Small intestine (tissue), 7 donors: Measurements from ENCODE around the gene SOX8. TPM values are rescaled to one million over a fixed set of nuclear protein-coding genes. Genes with fewer than 3 reads are reported as not detected.

Experiments used
- DNase-seq, 2 donors: peaks; one replicate each; pipeline versions ENCODE4 v3.0.0 to v3.0.0-alpha.2; 2013
- FAIRE-seq: peaks from 2 replicates; lab custom pipeline; 2012; peaks lifted over from hg19 to GRCh38; lab: Jason Lieb, UNC
- H3K27ac ChIP-seq, 3 donors: one replicate each; pipeline ENCODE4 v1.5.1; 2013; ENCODE audit warnings: low read length in 2 of 3, mild to moderate bottlenecking in 2 of 3, control low read depth in 1 of 3, inconsistent platforms in 1 of 3, low read depth in 1 of 3, moderate library complexity in 1 of 3
- H3K27me3 ChIP-seq, 3 donors: one replicate each; pipeline ENCODE4 v1.6.1; 2013; ENCODE audit warnings: low read length in 3 of 3, inconsistent platforms in 1 of 3; ENCODE audit not compliant: control insufficient read depth in 3 of 3, insufficient read depth in 3 of 3
- H3K36me3 ChIP-seq, 3 donors: one replicate each; pipeline ENCODE4 v1.6.1; 2013; ENCODE audit warnings: low read length in 3 of 3, inconsistent platforms in 1 of 3, low read depth in 1 of 3, mild to moderate bottlenecking in 1 of 3, moderate library complexity in 1 of 3; ENCODE audit not compliant: control insufficient read depth in 3 of 3, insufficient read depth in 2 of 3
- H3K4me1 ChIP-seq, 3 donors: one replicate each; pipeline ENCODE4 v1.6.1; 2013; ENCODE audit warnings: low read length in 2 of 3, inconsistent platforms in 1 of 3, low read depth in 1 of 3, mild to moderate bottlenecking in 1 of 3, moderate library complexity in 1 of 3; ENCODE audit not compliant: control insufficient read depth in 3 of 3, insufficient read depth in 2 of 3
- H3K4me3 ChIP-seq, 3 donors: one replicate each; pipeline ENCODE4 v1.5.1; 2013; ENCODE audit warnings: low read length in 3 of 3, control low read depth in 1 of 3, inconsistent platforms in 1 of 3, low read depth in 1 of 3, mild to moderate bottlenecking in 1 of 3, moderate library complexity in 1 of 3
- H3K9me3 ChIP-seq, 2 donors: one replicate each; pipeline ENCODE4 v1.6.1; 2013; ENCODE audit warnings: low read depth in 1 of 2, low read length in 1 of 2; ENCODE audit not compliant: control insufficient read depth in 2 of 2, insufficient read depth in 1 of 2
- WGBS, 3 donors: extraction: QIAGEN DNeasy Blood & Tissue Kit; methylation state at CpG; one replicate each; pipeline ENCODE4 v1.1.7; 2013; 5-methylcytosine and 5-hydroxymethylcytosine counted together
- polyA plus RNA-seq, 4 donors: library from polyadenylated mRNA; stranded (reverse) in 3 of 4; unstranded in 1 of 4; fragments of 200-250 nt in 3 of 4; fragments of 120-200 nt in 1 of 4; gene quantifications; one replicate each; pipeline versions ENCODE4 v1.2.1 to v1.2.3, GENCODE V29; 2013
- donor health status: healthy with polysubstance abuse.
- donor health status: control.
- donor health status: control.
- donor health status: Bipolar disorder and iron deficiency.
- donor health status: healthy.

SOX8 gene
- polyA plus RNA-seq, 4 donors: 0.27 to 2.1 (median 1.0) TPM; not detected in 1

- peak overlapping the region in 1 of 3 donors; percentile 9 for H3K4me3 ChIP-seq
- DNase-seq: peak; percentile 16
- no peaks in the 10 kb centered on the region for H3K36me3 ChIP-seq
- 9 to 30% (median 16%) methylated on average over 36 to 39 of the region's 39 CpGs for WGBS, 3 donors
- H3K9me3 ChIP-seq: peaks cover 0 to 23% of the 10 kb centered on the region in 2 donors
- no peaks in the 10 kb centered on the region for H3K4me1 ChIP-seq
- FAIRE-seq: no peak
- H3K27me3 ChIP-seq: peaks cover 3 to 17% (median 5%) of the 10 kb centered on the region in 3 donors
- H3K27ac ChIP-seq: no peak overlapping the region
Measured at GRCh38 chr16:997440-998051, 16.0 kb downstream of the SOX8 start.

- Histone ChIP-seq H3K36me3 (no peaks in the 10 kb centered on the region), H3K27me3 (peaks cover 3 to 17% (median 5%) of the 10 kb centered on the region in 3 donors), H3K27ac (no peak overlapping the region), H3K4me3 (no peak overlapping the region), H3K9me3 (peaks cover 0 to 23% of the 10 kb centered on the region in 2 donors), H3K4me1 (no peaks in the 10 kb centered on the region)
- FAIRE-seq (no peak), DNase-seq (no peak)
- 46 to 75% (median 57%) methylated on average over 11 of the region's 11 CpGs for WGBS, 3 donors
Measured at GRCh38 chr16:998211-998610, 16.6 kb downstream of the SOX8 start.

- H3K27ac ChIP-seq: no peak overlapping the region
- DNase-seq: no peak
- H3K4me1 ChIP-seq: no peaks in the 10 kb centered on the region
- no peak for FAIRE-seq
- WGBS, 3 donors: 73 to 82% (median 82%) methylated on average over 11 of the region's 11 CpGs
- no peak overlapping the region for H3K4me3 ChIP-seq
- H3K27me3 ChIP-seq: peaks cover 3 to 17% (median 5%) of the 10 kb centered on the region in 3 donors
- H3K36me3 ChIP-seq: no peaks in the 10 kb centered on the region
- H3K9me3 ChIP-seq: peaks cover 0 to 23% of the 10 kb centered on the region in 2 donors
Measured at GRCh38 chr16:998615-999014, 17.0 kb downstream of the SOX8 start.

- DNase-seq: no peak
- no peaks in the 10 kb centered on the region for H3K36me3 ChIP-seq
- peaks cover 0 to 19% of the 10 kb centered on the region in 2 donors for H3K9me3 ChIP-seq
- FAIRE-seq: no peak
- no peaks in the 10 kb centered on the region for H3K4me1 ChIP-seq
- no peak overlapping the region for H3K27ac ChIP-seq
- H3K27me3 ChIP-seq: peaks cover 3 to 17% (median 5%) of the 10 kb centered on the region in 3 donors
- 74 to 84% (median 82%) methylated on average over 10 to 11 of the region's 11 CpGs for WGBS, 3 donors
- H3K4me3 ChIP-seq: no peak overlapping the region
Measured at GRCh38 chr16:999677-1000076, 18.1 kb downstream of the SOX8 start.

GRCh38 chr16:1000608-1001007 is 19.0 kb downstream of the SOX8 start:
- 81 to 86% (median 84%) methylated on average over 17 of the region's 17 CpGs for WGBS, 3 donors
- H3K9me3 ChIP-seq: peaks cover 0 to 9% of the 10 kb centered on the region in 2 donors
- FAIRE-seq (no peak), DNase-seq (no peak)
- H3K4me3 ChIP-seq: no peak overlapping the region
- no peaks in the 10 kb centered on the region for H3K4me1 ChIP-seq
- no peaks in the 10 kb centered on the region for H3K36me3 ChIP-seq
- no peak overlapping the region for H3K27ac ChIP-seq
- H3K27me3 ChIP-seq: peaks cover 3 to 17% (median 5%) of the 10 kb centered on the region in 3 donors

GRCh38 chr16:1001096-1001495 is 19.5 kb downstream of the SOX8 start:
- DNase-seq (no peak), FAIRE-seq (no peak)
- Histone ChIP-seq H3K4me3 (no peak overlapping the region), H3K4me1 (no peaks in the 10 kb centered on the region), H3K9me3 (peaks cover 0 to 4% of the 10 kb centered on the region in 2 donors), H3K36me3 (no peaks in the 10 kb centered on the region), H3K27me3 (peaks cover 3 to 17% (median 5%) of the 10 kb centered on the region in 3 donors), H3K27ac (no peak overlapping the region)
- WGBS, 3 donors: 87 to 92% (median 92%) methylated on average over 11 of the region's 11 CpGs

GRCh38 chr16:1002399-1003166 is 21.0 kb downstream of the SOX8 start:
- DNase-seq (peak in 1 of 2 donors; percentile 39), FAIRE-seq (no peak)
- WGBS, 3 donors: 56 to 71% (median 61%) methylated on average over 46 of the region's 46 CpGs
- Histone ChIP-seq H3K36me3 (no peaks in the 10 kb centered on the region), H3K27ac (no peak overlapping the region), H3K4me1 (no peaks in the 10 kb centered on the region), H3K4me3 (no peak overlapping the region), H3K27me3 (peaks cover 0 to 4% (median 0%) of the 10 kb centered on the region in 3 donors), H3K9me3 (no peaks in the 10 kb centered on the region)

GRCh38 chr16:1003391-1004347 is 22.1 kb downstream of the SOX8 start:
- WGBS, 3 donors: 63 to 77% (median 75%) methylated on average over 37 to 41 of the region's 41 CpGs
- Histone ChIP-seq H3K27ac (no peak overlapping the region), H3K27me3 (no peaks in the 10 kb centered on the region), H3K4me3 (no peak overlapping the region), H3K4me1 (no peaks in the 10 kb centered on the region), H3K9me3 (no peaks in the 10 kb centered on the region), H3K36me3 (no peaks in the 10 kb centered on the region)
- FAIRE-seq (no peak), DNase-seq (peak in 1 of 2 donors; percentile 7)
